Measurements from ENCODE around the gene PGAP1. TPM values are rescaled to one million over a fixed set of nuclear protein-coding genes. Genes with fewer than 3 reads are reported as not detected.

Gene PGAP1
- total and polyA plus RNA-seq, 10 of the 15 experiments (the other 5 are each of a cell fraction or from before 2014, with no cell fraction given): 0.75 to 4.7 (median 3.0) TPM

- no peak for TF ChIP-seq CUX1 (IDR thresholded peaks at IDR 0.05; ENCODE audit: insufficient replicate concordance, low read depth, low read length)
- TF ChIP-seq LARP7 (IDR thresholded peaks at IDR 0.05): no peak
- no peak for TF ChIP-seq RAD51 (IDR thresholded peaks at IDR 0.05)
Observed at GRCh38 chr2:196827356-196827755, 99.2 kb downstream of the PGAP1 start (continued).

GRCh38 chr2:196823750-196824522 lies 102.6 kb downstream of the PGAP1 start:
- H3K79me2 ChIP-seq (ENCODE audit: control insufficient read depth, insufficient read depth, low read length): no peaks in the 10 kb centered on the region
- no peak overlapping the region for H2AFZ ChIP-seq (ENCODE audit: control insufficient read depth, low read depth, low read length)
- no peak overlapping the region for H3K9ac ChIP-seq (ENCODE audit: control insufficient read depth, insufficient read depth, low read length)
- H3K27me3 ChIP-seq (replicated peaks in 1 of 2; ENCODE audit: control insufficient read depth in 2 of 2, insufficient read depth in 2 of 2, low read length in 1 of 2): no peaks in the 10 kb centered on the region
- H4K20me1 ChIP-seq (ENCODE audit: control insufficient read depth, insufficient read depth): no peaks in the 10 kb centered on the region
- POLR2A ChIA-PET: no interaction called here
- no peaks in the 10 kb centered on the region for H3K4me1 ChIP-seq (ENCODE audit: control insufficient read depth, insufficient read depth, low read length)
- no peaks in the 10 kb centered on the region for H3K36me3 ChIP-seq (ENCODE audit: control insufficient read depth in 2 of 2, insufficient read depth in 2 of 2, low read length in 1 of 2)
- DNase-seq (ENCODE audit: low read depth, low spot score) (no peak), ATAC-seq (no peak), FAIRE-seq (no peak)
- CTCF ChIA-PET: no interaction called here
- RAD21 ChIA-PET (ENCODE audit: unreplicated experiment): no interaction called here
- no peak overlapping the region for H3K4me2 ChIP-seq (ENCODE audit: control insufficient read depth, insufficient read depth)
- H3K4me3 ChIP-seq: no peak overlapping the region
- no TSS peak for BruUV-seq (replicated peaks)
- intact Hi-C loops (cut with micrococcal nuclease; ENCODE audit: unreplicated experiment): no loop called here
- SMC1A ChIA-PET (ENCODE audit: uncharacterized antibody, unreplicated experiment): no interaction called here
- no peaks in the 10 kb centered on the region for H3K9me3 ChIP-seq (replicated peaks; ENCODE audit: control insufficient read depth, insufficient read depth, low read length)
- no peak overlapping the region for H3K27ac ChIP-seq (ENCODE audit: control insufficient read depth, insufficient read depth)
- in situ Hi-C loops (cut with MboI): no loop called here
- TF ChIP-seq CEBPZ (IDR thresholded peaks at IDR 0.05; ENCODE audit: low read depth, low read length): no peak
- no peak for TF ChIP-seq FOXM1 (IDR thresholded peaks at IDR 0.05; ENCODE audit: low read depth, low read length)
- no peak for TF ChIP-seq SUPT20H (IDR thresholded peaks at IDR 0.05; ENCODE audit: borderline replicate concordance, control insufficient read depth, low read depth, low read length)
- TF ChIP-seq LARP7 (IDR thresholded peaks at IDR 0.05): no peak
- TF ChIP-seq CBX5 (IDR thresholded peaks at IDR 0.05; ENCODE audit: low read depth): no peak
- no peak for TF ChIP-seq YY1 (IDR thresholded peaks at IDR 0.05; ENCODE audit: low read depth, low read length)
- TF ChIP-seq MEF2B (IDR thresholded peaks at IDR 0.05; ENCODE audit: partially characterized antibody, poor library complexity, severe bottlenecking): no peak

Measured in GM12878 (cell line).